ENCODE data around the gene WEE2. TPM values are rescaled to one million over a fixed set of nuclear protein-coding genes. Genes with fewer than 3 reads are reported as not detected.

WEE2 gene
- total RNA-seq, 3 donors from 2014 or later: not detected

DNA sequence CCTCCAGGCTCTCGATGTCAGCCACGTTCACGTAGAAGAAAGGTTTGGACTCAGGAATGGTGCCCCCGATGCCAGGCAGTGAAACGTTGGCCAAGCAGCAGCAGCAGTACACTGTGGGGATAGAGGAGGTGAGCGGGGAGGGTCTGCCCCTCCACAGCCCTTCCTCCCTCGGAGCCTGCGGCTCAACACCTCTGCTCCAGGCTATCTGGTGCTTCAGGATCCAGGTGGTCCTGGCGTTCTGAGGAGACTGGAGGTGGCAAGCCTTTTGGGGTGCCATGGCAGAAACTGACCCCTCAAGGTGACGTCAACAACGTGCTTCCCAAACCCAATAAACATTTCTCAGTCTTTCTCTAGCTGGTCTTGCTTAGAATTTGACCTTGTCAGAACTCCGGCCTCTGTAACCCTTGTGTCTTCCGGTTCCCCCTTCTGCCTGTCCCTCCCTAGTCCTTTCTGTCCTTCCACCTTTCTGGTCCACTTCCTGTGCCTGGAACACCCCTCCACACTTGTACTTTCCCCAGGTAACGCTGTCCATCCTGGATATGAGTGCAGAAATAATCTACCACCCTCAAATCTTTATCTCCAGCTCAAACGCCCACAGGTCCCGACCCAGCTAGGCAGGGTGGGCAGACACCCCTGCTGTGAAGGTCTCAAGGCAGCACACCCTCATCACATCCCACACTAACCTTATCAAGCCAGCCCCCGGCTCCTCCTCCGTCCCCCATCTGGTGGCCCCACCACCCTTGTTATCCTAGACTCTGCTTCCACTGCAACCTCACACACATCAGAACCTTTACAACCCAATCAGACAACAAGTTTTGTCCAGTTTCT is 42.7 kb upstream of the WEE2 start:
- Histone ChIP-seq H3K36me3 (no peaks in the 10 kb centered on the region), H3K27me3 (no peaks in the 10 kb centered on the region), H3K27ac (peak overlapping the region in 1 of 2 donors; percentile 54), H3K9me3 (no peaks in the 10 kb centered on the region), H3K4me3 (no peak overlapping the region), H3K4me1 (no peaks in the 10 kb centered on the region)
- no peak for DNase-seq (ENCODE audit: low spot score in 2 of 2)
- TF ChIP-seq POLR2A (IDR thresholded peaks at IDR 0.05) (no peak), POLR2AphosphoS5 (IDR thresholded peaks at IDR 0.05) (no peak)
- TF ChIP-seq, protein P1, sequence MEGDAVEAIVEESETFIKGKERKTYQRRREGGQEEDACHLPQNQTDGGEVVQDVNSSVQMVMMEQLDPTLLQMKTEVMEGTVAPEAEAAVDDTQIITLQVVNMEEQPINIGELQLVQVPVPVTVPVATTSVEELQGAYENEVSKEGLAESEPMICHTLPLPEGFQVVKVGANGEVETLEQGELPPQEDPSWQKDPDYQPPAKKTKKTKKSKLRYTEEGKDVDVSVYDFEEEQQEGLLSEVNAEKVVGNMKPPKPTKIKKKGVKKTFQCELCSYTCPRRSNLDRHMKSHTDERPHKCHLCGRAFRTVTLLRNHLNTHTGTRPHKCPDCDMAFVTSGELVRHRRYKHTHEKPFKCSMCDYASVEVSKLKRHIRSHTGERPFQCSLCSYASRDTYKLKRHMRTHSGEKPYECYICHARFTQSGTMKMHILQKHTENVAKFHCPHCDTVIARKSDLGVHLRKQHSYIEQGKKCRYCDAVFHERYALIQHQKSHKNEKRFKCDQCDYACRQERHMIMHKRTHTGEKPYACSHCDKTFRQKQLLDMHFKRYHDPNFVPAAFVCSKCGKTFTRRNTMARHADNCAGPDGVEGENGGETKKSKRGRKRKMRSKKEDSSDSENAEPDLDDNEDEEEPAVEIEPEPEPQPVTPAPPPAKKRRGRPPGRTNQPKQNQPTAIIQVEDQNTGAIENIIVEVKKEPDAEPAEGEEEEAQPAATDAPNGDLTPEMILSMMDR (IDR thresholded peaks at IDR 0.05): no peak
- intact Hi-C loops (cut with DNase I; ENCODE audit: low total_unique reads): no loop called here

DNA sequence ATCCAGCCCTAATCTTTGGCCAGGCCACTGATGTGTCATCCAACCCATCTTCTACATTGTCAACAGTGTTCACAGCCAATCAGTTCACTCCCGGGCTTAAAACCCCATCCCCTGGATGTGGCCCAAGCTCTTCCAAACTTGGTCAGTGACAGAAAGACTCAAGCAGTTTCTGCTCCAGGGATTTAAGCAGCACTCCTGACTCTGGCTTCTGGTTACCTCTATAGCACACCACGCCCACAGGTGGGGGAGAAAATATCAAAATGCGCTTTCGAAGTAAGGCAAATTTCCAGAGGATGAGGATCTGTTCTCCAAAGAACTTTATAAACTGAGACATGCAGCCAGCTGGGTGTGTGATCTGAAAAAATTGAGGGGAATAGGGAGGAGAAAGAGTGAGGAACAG is 42.1 kb upstream of the WEE2 start:
- DNase-seq (ENCODE audit: low spot score in 2 of 2): no peak
- TF ChIP-seq, protein P1 (IDR thresholded peaks at IDR 0.05): no peak
- TF ChIP-seq POLR2AphosphoS5 (IDR thresholded peaks at IDR 0.05): no peak
- TF ChIP-seq POLR2A (IDR thresholded peaks at IDR 0.05): no peak
- H3K27ac ChIP-seq: peak overlapping the region in 1 of 2 donors; percentile 54
- H3K4me1 ChIP-seq: no peaks in the 10 kb centered on the region
- no peaks in the 10 kb centered on the region for H3K9me3 ChIP-seq
- no peak overlapping the region for H3K4me3 ChIP-seq
- no peaks in the 10 kb centered on the region for H3K36me3 ChIP-seq
- intact Hi-C loops (cut with DNase I; ENCODE audit: low total_unique reads): no loop called here
- no peaks in the 10 kb centered on the region for H3K27me3 ChIP-seq

DNA sequence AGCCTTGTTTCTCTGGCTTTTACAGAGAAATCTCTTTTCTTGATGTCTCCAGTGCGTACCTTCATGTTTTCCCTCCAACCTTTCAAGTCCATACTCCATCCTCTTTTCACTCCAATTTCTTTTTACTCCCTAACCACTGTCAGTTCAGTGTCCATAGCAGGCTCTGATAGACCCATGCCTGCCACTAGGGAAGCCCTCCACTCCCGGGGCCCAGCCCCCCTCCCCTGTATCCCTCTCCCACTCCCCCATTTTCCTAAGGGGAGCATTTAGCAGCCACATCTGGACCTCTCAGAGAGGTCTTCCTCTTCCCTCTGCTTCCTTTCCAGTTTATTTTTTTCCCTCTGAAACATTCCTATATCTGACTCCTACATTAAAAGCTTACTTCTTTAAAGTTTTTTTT is 39.3 kb upstream of the WEE2 start:
- no peak for TF ChIP-seq POLR2A (IDR thresholded peaks at IDR 0.05)
- TF ChIP-seq, protein P1 (IDR thresholded peaks at IDR 0.05): no peak
- no peak for TF ChIP-seq POLR2AphosphoS5 (IDR thresholded peaks at IDR 0.05)
- H3K4me1 ChIP-seq: no peaks in the 10 kb centered on the region
- intact Hi-C loops (cut with DNase I; ENCODE audit: low total_unique reads): no loop called here
- H3K27me3 ChIP-seq: no peaks in the 10 kb centered on the region
- no peaks in the 10 kb centered on the region for H3K36me3 ChIP-seq
- H3K4me3 ChIP-seq: no peak overlapping the region
- no peak for DNase-seq (ENCODE audit: low spot score in 2 of 2)
- no peaks in the 10 kb centered on the region for H3K9me3 ChIP-seq
- H3K27ac ChIP-seq: no peak overlapping the region

DNA sequence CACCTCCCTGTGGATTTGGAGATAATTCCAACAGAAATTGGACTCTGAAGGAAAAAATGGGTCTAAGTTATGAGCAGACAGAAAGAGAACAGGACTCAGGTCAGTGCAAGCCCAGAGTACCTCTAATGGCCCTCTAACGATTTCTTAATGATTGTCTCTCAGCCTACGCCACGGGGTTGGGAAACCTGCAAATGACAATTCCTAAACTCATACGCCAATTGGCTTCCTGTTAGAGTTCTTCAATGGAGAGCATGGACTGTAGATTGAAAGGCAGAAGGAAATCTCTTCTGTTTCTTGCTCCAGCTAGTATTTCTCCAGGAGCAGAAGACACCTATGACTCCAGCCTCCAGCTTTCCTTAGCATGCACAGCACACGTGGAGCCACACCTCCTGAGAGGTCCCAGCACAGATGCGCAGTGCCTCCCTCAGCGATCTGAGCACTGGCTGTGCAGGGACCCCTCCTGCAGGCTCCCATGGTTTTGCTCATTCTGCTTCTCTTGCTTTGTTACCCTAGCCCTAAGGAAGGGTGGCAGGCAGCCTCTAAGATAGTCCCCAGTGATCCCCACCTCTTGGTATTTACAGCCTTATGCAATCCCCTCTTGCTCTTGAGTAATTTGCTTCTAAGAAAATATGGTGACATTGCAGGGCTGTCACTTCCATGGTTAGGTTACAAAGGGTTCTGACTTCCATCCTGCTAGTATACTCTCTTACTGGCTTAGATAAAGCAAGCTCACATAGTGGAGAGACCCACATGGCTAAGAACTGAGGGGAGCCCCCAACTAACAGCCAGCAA is 36.3 kb upstream of the WEE2 start:
- no peak for TF ChIP-seq POLR2A (IDR thresholded peaks at IDR 0.05)
- TF ChIP-seq POLR2AphosphoS5 (IDR thresholded peaks at IDR 0.05): no peak
- H3K36me3 ChIP-seq: no peaks in the 10 kb centered on the region

DNA sequence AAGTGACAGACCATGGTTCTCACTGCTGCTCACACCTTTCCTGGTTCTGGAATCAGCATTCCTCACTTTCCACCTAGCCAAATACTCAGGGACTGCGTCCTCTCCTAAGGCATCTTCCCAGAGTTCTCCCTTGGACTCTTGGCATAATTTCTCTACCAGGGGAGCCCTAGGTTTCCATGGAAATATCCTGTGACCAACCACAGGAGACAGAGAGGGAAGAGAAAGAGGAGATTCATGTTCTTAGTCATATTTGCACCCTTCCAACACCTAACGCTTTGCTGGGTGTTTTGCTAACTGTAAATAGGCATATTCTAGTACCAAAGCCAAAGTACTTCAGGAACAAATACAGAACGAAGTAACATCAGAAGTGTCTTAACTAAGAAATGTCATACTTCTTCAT is 34.8 kb upstream of the WEE2 start:
- H3K27me3 ChIP-seq: no peaks in the 10 kb centered on the region
- H3K27ac ChIP-seq: peak overlapping the region; percentile 80 to 87
- H3K4me1 ChIP-seq: no peaks in the 10 kb centered on the region
- TF ChIP-seq, protein P1 (IDR thresholded peaks at IDR 0.05): no peak
- no peak for TF ChIP-seq POLR2AphosphoS5 (IDR thresholded peaks at IDR 0.05)
- no peak for TF ChIP-seq POLR2A (IDR thresholded peaks at IDR 0.05)
- no peak overlapping the region for H3K4me3 ChIP-seq
- H3K9me3 ChIP-seq: no peaks in the 10 kb centered on the region
- no peak for DNase-seq (ENCODE audit: low spot score in 2 of 2)
- H3K36me3 ChIP-seq: no peaks in the 10 kb centered on the region
- intact Hi-C loops (cut with DNase I; ENCODE audit: low total_unique reads): no loop called here

More for the DNA sequence above, 36.3 kb upstream of the WEE2 start:
- no peak for DNase-seq (ENCODE audit: low spot score in 2 of 2)
- H3K27me3 ChIP-seq: no peaks in the 10 kb centered on the region
- H3K4me3 ChIP-seq: no peak overlapping the region
- H3K9me3 ChIP-seq: no peaks in the 10 kb centered on the region
- H3K27ac ChIP-seq: no peak overlapping the region
- no peaks in the 10 kb centered on the region for H3K4me1 ChIP-seq
- intact Hi-C loops (cut with DNase I; ENCODE audit: low total_unique reads): no loop called here

Data from breast epithelium (tissue), 4 donors.